ENCODE data around the gene TMEM234.

- TF ChIP-seq CTCF (IDR thresholded peaks at IDR 0.05; ENCODE audit: low read length), result no peak
- no peak for TF ChIP-seq EZH2 (optimal IDR thresholded peaks at IDR 0.05; ENCODE audit: low read depth, low read length)
- no peak for TF ChIP-seq EZH2phosphoT487 (IDR thresholded peaks at IDR 0.05; ENCODE audit: low read length)
These were observed 33.2 kb upstream of the TMEM234 start for GRCh38 chr1:32255072-32256071.
